OCI-LY3 (cell line): ENCODE results near the gene ALDH16A1.

Source experiments
- H2AFZ ChIP-seq: fragments of 200-600, 300-600 bp; shearing (Covaris generic); 2 replicates; pipeline ENCODE4 v1.6.0; 2014; ENCODE audit warnings: antibody characterized with exemption, low read depth, low read length
- H3K27ac ChIP-seq: fragments of 200-600, 300-600 bp; sonication (generic); 2 replicates; pipeline ENCODE4 v1.5.1; 2014; ENCODE audit warnings: mild to moderate bottlenecking, low read length, moderate library complexity, mixed read lengths
- H3K27me3 ChIP-seq: fragments of 200-600, 300-600 bp; sonication (generic); 2 replicates; pipeline ENCODE4 v1.6.1; 2014; ENCODE audit warnings: low read depth, low read length, mixed read lengths
- H3K36me3 ChIP-seq: fragments of 200-600, 300-600 bp; sonication (generic); replicated peaks from 2 replicates; pipeline ENCODE3; 2014; ENCODE audit warnings: low read depth, low read length, mixed read lengths
- H3K4me1 ChIP-seq: fragments of 300-600, 200-600 bp; sonication (generic); 2 replicates; pipeline ENCODE4 v1.6.1; 2014; ENCODE audit warnings: low read length, mixed read lengths
- H3K4me2 ChIP-seq: fragments of 200-600, 300-600 bp; sonication (generic); 2 replicates; pipeline ENCODE4 v1.6.1; 2014; ENCODE audit warnings: low read length, mixed read lengths
- H3K4me3 ChIP-seq: fragments of 300-600, 200-600 bp; sonication (generic); 2 replicates; pipeline ENCODE4 v1.5.1; 2014; ENCODE audit warnings: antibody characterized with exemption, mild to moderate bottlenecking, low read length, moderate library complexity
- H3K79me2 ChIP-seq: fragments of 300-600, 200-600 bp; shearing (Covaris generic); 2 replicates; pipeline ENCODE4 v1.6.1; 2014; ENCODE audit warnings: mild to moderate bottlenecking, low read length, mixed read lengths
- H3K9ac ChIP-seq: fragments of 300-600, 200-600 bp; shearing (Covaris generic); 2 replicates; pipeline ENCODE4 v1.6.0; 2014; ENCODE audit warnings: mild to moderate bottlenecking, low read length, moderate library complexity
- H3K9me3 ChIP-seq: fragments of 200-600, 300-600 bp; shearing (Covaris generic); 2 replicates; pipeline ENCODE4 v1.6.1; 2014; ENCODE audit warnings: low read length, mixed read lengths; ENCODE audit not compliant: insufficient read depth
- H4K20me1 ChIP-seq: fragments of 200-600, 300-600 bp; sonication (generic); 2 replicates; pipeline ENCODE4 v1.6.1; 2016; ENCODE audit warnings: low read length, mixed read lengths; ENCODE audit not compliant: insufficient read depth
- EZH2phosphoT487 ChIP-seq: fragments of 200-600 bp; shearing (Covaris generic); IDR thresholded peaks from 2 replicates; pipeline ENCODE4 v1.6.1; 2018; ENCODE audit warnings: antibody characterized with exemption, mixed run types, low read depth
- TF ChIP-seq, protein P1 (sequence below): fragments of 200-600, 300-600 bp; sonication (generic); IDR thresholded peaks from 2 replicates; pipeline ENCODE4 v1.5.1; 2014; ENCODE audit warnings: antibody characterized with exemption, low read length, low read depth

ALDH16A1 gene

DNA sequence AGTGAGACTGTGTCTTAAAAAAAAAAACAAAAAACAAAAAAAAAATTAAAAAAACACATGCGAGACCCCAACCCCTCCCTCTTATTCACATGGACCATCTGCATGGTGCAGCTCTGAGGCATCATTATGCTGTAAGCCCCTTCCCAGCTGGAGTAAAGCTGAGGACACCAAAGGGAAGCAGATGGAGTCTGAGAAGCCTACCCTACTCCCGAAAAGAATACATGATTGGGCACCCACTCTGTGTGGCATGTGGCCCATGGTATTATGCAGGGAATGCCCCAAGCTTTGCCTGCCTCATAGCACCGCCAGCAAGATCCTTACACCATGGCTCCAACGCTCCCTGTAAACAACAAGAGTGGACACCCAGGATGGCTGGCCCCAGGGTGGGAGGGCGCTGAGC lies 34.5 kb upstream of the ALDH16A1 start:
- Histone ChIP-seq H3K9ac (no peak overlapping the region), H3K36me3 (no peaks in the 10 kb centered on the region), H4K20me1 (no peaks in the 10 kb centered on the region), H3K4me3 (no peak overlapping the region), H3K27ac (no peak overlapping the region), H3K4me2 (no peak overlapping the region), H3K4me1 (no peaks in the 10 kb centered on the region), H3K27me3 (peaks cover 11% of the 10 kb centered on the region), H2AFZ (no peak overlapping the region), H3K79me2 (no peaks in the 10 kb centered on the region), H3K9me3 (no peaks in the 10 kb centered on the region)
- TF ChIP-seq EZH2phosphoT487: no peak
- TF ChIP-seq, protein P1, sequence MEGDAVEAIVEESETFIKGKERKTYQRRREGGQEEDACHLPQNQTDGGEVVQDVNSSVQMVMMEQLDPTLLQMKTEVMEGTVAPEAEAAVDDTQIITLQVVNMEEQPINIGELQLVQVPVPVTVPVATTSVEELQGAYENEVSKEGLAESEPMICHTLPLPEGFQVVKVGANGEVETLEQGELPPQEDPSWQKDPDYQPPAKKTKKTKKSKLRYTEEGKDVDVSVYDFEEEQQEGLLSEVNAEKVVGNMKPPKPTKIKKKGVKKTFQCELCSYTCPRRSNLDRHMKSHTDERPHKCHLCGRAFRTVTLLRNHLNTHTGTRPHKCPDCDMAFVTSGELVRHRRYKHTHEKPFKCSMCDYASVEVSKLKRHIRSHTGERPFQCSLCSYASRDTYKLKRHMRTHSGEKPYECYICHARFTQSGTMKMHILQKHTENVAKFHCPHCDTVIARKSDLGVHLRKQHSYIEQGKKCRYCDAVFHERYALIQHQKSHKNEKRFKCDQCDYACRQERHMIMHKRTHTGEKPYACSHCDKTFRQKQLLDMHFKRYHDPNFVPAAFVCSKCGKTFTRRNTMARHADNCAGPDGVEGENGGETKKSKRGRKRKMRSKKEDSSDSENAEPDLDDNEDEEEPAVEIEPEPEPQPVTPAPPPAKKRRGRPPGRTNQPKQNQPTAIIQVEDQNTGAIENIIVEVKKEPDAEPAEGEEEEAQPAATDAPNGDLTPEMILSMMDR: no peak

DNA sequence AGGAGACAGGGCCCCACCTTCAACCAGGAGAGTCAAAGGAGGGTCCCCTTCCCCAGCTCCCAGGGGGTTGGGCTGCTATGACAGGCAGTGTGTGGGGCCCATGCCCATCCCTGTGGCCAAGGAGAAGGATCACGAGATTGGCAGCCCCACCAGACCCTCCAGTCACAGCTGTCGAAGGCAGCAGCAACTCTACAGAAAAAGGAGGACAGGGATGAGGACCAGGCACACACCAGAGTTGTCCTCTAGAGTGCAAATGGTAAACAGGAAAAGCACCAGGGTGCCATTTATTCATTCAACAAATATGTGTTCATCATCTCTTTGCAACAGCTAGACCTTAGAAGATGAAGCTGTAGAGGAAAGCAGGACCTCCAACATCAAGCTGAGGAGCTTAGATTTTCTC lies 33.9 kb upstream of the ALDH16A1 start:
- no peak overlapping the region for H3K9ac ChIP-seq
- no peaks in the 10 kb centered on the region for H3K36me3 ChIP-seq
- no peak overlapping the region for H3K4me2 ChIP-seq
- H3K27ac ChIP-seq: no peak overlapping the region
- H4K20me1 ChIP-seq: no peaks in the 10 kb centered on the region
- H3K4me3 ChIP-seq: no peak overlapping the region
- no peaks in the 10 kb centered on the region for H3K9me3 ChIP-seq
- no peak for TF ChIP-seq EZH2phosphoT487
- TF ChIP-seq, protein P1: no peak
- H3K79me2 ChIP-seq: no peaks in the 10 kb centered on the region
- peaks cover 18% of the 10 kb centered on the region for H3K27me3 ChIP-seq
- H3K4me1 ChIP-seq: no peaks in the 10 kb centered on the region
- no peak overlapping the region for H2AFZ ChIP-seq

DNA sequence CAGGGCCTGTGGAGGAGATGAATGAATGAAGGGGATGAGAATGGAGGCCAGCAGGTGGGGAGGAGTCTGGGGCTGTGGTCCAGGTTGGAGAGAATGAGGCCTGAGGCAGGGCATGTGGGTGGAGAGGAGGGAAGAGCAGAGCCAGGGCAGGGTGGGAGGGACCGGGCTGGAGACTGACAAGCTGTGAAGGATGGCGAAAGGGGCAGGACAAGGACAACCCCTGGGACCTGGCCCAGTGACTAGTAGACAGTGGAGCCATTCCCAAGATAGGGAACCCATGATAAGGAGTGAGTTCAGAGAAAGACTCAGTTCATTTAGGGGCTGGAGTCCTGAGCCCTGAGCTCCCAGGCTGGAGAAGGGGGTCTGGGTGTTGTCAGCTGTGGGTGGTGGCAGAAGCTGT lies 32.8 kb upstream of the ALDH16A1 start:
- TF ChIP-seq, protein P1: no peak
- TF ChIP-seq EZH2phosphoT487: no peak
- Histone ChIP-seq H3K4me2 (no peak overlapping the region), H3K79me2 (no peaks in the 10 kb centered on the region), H2AFZ (no peak overlapping the region), H3K9me3 (no peaks in the 10 kb centered on the region), H3K27me3 (peaks cover 27% of the 10 kb centered on the region), H3K4me1 (no peaks in the 10 kb centered on the region), H3K36me3 (no peaks in the 10 kb centered on the region), H3K27ac (no peak overlapping the region), H3K9ac (no peak overlapping the region), H3K4me3 (no peak overlapping the region), H4K20me1 (no peaks in the 10 kb centered on the region)

DNA sequence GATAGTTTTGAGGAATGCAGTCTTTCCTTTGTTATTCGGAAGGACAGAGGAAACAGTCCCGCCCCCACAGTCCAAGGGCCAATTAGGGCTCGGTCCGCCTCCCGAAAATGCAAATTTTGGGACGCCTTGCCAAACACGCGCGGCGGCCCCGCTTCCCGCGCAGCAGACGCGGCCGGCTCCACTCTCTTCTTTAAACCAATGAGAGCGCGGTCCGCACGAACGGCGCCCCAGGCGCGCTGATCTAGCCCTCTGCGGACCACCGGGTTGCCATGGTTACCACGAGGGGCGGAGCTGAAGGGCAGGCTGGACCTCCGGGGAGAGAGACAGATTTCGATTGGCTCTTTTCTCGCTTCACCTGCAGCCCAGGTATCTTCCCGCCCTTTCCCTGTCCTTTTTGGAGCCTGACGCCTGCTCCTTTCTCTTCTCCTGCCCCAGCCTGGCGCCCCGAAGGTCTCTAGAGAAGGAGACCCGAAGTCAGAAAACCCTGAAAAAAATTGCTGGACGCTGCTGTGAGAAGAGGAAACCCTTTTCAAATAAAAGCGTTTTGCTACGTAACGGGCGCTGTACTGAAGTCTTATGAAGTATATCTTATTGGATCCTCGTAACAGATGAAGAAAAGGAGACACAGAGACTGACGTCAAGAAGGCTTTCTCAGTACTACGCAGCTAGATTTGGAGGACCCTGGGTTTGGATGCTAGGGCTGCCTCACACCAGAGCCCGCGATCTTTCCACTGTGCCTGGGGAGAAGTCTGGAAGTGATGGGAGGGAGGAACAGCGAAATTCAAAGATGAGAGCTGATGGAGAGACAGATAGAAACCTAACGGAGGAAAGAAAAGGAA lies 31.8 kb upstream of the ALDH16A1 start:
- no peaks in the 10 kb centered on the region for H4K20me1 ChIP-seq
- no peak overlapping the region for H3K4me2 ChIP-seq
- H3K27ac ChIP-seq: no peak overlapping the region
- H3K4me3 ChIP-seq: no peak overlapping the region
- H3K79me2 ChIP-seq: no peaks in the 10 kb centered on the region
- H3K9ac ChIP-seq: no peak overlapping the region
- no peak for TF ChIP-seq EZH2phosphoT487
- TF ChIP-seq, protein P1: no peak
- H2AFZ ChIP-seq: no peak overlapping the region
- peaks cover 38% of the 10 kb centered on the region for H3K27me3 ChIP-seq
- no peaks in the 10 kb centered on the region for H3K36me3 ChIP-seq
- H3K9me3 ChIP-seq: no peaks in the 10 kb centered on the region
- H3K4me1 ChIP-seq: no peaks in the 10 kb centered on the region
